WERI-Rb-1 (cell line): ENCODE measurements around the gene AHCYL1.

Experiments used
- DNase-seq: peaks from one replicate; pipeline ENCODE4 v3.0.0-alpha.2; 2020
- H3K27ac ChIP-seq: fragments of 250-450 bp; sonication (Bioruptor Pico); 2 replicates; pipeline ENCODE4 v1.5.1; 2020; ENCODE audit warnings: mild to moderate bottlenecking, moderate library complexity
- H3K27me3 ChIP-seq: fragments of 250-450 bp; sonication (Bioruptor Pico); 2 replicates; pipeline ENCODE4 v1.5.1; 2021; ENCODE audit warnings: mild to moderate bottlenecking, low read depth, moderate library complexity; ENCODE audit not compliant: insufficient read depth, severe bottlenecking
- H3K36me3 ChIP-seq: fragments of 250-450 bp; sonication (Bioruptor Pico); 2 replicates; pipeline ENCODE4 v1.5.1; 2020; ENCODE audit warnings: mild to moderate bottlenecking, moderate library complexity
- H3K4me3 ChIP-seq: 2 replicates; pipeline ENCODE4 v1.5.1; 2011; ENCODE audit warnings: low read depth, mild to moderate bottlenecking, control low read depth, low read length
- H3K9me3 ChIP-seq: fragments of 250-450 bp; sonication (Bioruptor Pico); 2 replicates; pipeline ENCODE4 v1.5.1; 2021; ENCODE audit warnings: mild to moderate bottlenecking, moderate library complexity; ENCODE audit not compliant: severe bottlenecking
- TF ChIP-seq, protein P1 (sequence below): IDR thresholded peaks from 2 replicates; pipeline ENCODE4 v1.5.1; 2011; ENCODE audit warnings: low read depth, mild to moderate bottlenecking, control low read depth, inconsistent platforms, low read length

Gene AHCYL1

DNA sequence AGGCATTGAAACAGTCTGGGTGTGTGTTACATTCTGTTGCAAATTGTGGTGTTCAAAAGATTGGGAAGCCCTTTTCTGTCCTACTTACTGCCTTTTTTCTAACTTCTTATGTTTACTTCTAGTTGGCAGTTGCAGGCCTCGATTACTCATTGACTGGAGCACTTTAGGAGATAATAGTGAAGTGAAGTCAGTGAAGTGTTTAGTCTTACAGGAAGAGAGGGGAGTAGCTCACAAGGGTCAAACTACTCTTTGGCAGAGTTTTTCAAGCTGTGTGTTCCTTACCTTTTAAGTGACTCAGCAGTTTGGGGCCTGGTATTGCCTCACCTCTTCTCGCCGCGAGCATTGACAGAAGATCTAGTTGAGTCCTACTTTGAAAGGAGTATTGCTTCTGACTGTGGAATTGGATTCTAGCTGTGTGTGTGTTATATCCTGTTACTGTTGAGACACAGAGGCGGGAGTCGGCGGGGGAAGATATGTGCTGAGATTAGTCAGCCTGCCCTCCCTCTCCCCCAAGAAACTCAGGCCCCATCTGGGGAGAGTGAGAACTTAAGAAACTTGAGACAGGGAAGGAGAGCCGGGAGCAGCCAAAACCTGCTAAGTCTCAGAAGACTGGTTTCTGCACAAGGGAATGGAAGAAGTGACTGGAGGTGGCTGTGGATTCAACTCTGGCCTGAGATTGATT lies 19.3 kb downstream of the AHCYL1 start:
- no peaks in the 10 kb centered on the region for H3K27me3 ChIP-seq
- peak overlapping the region; percentile 56 for H3K27ac ChIP-seq
- DNase-seq, result peak; percentile 77
- H3K36me3 ChIP-seq, result peaks cover under 1% of the 10 kb centered on the region; the same call in 1 of the 2 replicates
- H3K9me3 ChIP-seq, result no peaks in the 10 kb centered on the region
- TF ChIP-seq, protein P1, sequence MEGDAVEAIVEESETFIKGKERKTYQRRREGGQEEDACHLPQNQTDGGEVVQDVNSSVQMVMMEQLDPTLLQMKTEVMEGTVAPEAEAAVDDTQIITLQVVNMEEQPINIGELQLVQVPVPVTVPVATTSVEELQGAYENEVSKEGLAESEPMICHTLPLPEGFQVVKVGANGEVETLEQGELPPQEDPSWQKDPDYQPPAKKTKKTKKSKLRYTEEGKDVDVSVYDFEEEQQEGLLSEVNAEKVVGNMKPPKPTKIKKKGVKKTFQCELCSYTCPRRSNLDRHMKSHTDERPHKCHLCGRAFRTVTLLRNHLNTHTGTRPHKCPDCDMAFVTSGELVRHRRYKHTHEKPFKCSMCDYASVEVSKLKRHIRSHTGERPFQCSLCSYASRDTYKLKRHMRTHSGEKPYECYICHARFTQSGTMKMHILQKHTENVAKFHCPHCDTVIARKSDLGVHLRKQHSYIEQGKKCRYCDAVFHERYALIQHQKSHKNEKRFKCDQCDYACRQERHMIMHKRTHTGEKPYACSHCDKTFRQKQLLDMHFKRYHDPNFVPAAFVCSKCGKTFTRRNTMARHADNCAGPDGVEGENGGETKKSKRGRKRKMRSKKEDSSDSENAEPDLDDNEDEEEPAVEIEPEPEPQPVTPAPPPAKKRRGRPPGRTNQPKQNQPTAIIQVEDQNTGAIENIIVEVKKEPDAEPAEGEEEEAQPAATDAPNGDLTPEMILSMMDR, result no peak
- H3K4me3 ChIP-seq, result no peak overlapping the region

DNA sequence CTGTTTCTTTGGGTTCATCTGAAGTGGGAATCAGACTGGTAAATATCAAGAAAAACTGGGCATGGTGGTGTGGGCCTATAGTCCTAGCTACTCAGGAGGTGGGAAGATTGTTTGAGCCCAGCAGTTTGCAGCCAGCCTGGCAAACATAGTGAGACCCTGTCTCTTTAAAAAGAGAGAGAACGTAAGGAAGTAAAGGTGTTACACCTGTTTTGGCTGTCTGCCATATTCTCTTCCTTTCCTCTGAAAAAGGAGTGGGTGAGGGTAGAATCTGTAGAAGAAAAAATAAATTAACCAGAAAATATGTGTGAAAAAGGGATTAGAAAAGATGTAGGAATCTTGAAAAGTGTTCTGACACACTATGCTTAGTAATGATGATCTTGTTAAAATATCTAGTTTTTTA lies 20.0 kb downstream of the AHCYL1 start:
- Histone ChIP-seq H3K9me3 (no peaks in the 10 kb centered on the region), H3K36me3 (peaks cover 8% of the 10 kb centered on the region), H3K27me3 (no peaks in the 10 kb centered on the region), H3K27ac (no peak overlapping the region), H3K4me3 (no peak overlapping the region)
- TF ChIP-seq, protein P1, result no peak
- no peak for DNase-seq

DNA sequence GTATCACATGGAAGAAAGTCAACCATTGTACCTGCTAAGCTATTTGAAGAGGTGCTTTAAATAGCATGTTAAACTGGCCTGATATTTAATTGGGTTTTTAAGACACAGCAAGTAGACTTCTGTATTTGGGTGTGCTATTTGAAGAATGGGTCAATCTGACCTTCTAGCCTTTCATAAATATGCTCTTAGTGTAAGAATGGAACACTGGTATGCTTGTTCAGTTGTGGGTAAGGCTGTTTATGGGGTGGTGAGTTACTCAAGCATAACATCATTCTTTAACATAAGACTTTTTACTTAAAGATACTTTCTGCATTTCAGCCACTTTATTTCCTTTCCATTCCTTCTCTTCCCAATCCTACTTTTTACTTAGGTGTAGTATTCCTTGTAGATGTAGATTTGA lies 21.4 kb downstream of the AHCYL1 start:
- Histone ChIP-seq H3K27me3 (no peaks in the 10 kb centered on the region), H3K27ac (no peak overlapping the region), H3K9me3 (no peaks in the 10 kb centered on the region), H3K4me3 (no peak overlapping the region), H3K36me3 (peaks cover 22% of the 10 kb centered on the region)
- no peak for DNase-seq
- TF ChIP-seq, protein P1, result no peak

DNA sequence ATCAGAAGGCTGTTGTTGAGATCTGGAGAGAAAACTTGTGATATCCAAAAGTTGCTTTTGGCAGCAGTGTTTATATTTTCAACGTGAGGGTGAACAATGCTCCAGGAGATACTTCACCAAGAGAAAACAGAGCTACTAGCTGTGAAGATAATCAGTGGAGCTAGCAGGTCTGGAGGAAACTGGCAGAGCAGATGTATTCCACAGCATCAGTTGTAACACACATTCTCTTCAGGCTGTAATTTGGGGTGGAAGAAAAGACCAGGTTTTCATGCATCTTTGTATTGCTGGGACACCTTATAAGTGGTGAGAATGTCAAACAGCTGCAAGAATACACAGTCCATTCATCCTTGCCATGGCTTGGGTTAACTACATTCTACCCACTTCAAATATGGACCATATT lies 22.0 kb downstream of the AHCYL1 start:
- no peaks in the 10 kb centered on the region for H3K27me3 ChIP-seq
- peaks cover 27% of the 10 kb centered on the region for H3K36me3 ChIP-seq
- H3K27ac ChIP-seq, result no peak overlapping the region
- no peak for DNase-seq
- H3K9me3 ChIP-seq, result no peaks in the 10 kb centered on the region
- TF ChIP-seq, protein P1, result no peak
- no peak overlapping the region for H3K4me3 ChIP-seq

DNA sequence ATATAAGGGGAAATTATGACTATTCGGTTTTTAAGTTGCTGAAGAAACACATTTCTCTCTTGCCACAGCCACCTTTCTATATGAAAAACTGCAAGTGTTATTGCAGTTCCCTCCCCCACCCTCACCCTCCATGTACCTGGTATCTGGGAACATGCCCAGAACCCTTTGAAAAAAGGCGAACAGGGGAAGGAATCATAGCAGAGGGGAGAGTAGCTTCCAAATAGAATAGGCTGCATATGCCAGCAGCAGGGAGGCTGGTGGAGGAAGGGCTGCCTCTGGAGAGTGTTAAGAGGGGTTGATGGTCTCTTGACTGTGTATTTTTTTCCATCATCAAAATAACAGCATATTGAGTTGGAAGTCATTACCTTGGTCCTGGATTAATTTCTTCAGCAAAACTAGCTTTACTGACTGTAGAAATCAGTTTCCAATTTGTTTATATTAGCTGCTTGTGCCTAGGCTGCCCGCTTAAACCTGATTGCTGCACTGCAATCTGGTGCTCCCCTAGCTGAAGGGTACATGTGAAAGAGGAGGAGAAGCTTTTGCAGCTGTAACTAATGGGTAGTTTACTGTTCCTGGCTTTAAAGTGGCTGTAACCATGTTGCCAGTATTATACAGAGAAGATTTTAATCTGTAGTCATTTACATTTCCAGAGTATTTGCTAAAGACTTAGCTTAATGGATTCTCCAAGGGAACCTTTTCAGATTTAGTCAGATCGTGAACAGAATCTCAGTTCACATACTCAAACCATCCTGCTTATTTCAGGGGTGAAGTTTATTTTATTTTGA lies 22.7 kb downstream of the AHCYL1 start:
- DNase-seq, result no peak

More for the DNA sequence above, 22.7 kb downstream of the AHCYL1 start:
- Histone ChIP-seq H3K9me3 (no peaks in the 10 kb centered on the region), H3K27me3 (no peaks in the 10 kb centered on the region), H3K27ac (no peak overlapping the region), H3K36me3 (peaks cover 34% of the 10 kb centered on the region), H3K4me3 (no peak overlapping the region)
- TF ChIP-seq, protein P1, result no peak
